ENCODE measurements around the gene GRM8.

- TF ChIP-seq CTCF (IDR thresholded peaks at IDR 0.05): no peak
- no peak for TF ChIP-seq EP300 (IDR thresholded peaks at IDR 0.05)
These were observed 299.3 kb downstream of the GRM8 start for GRCh38 chr7:126953461-126953860.

Measured in suprapubic skin (tissue), 3 donors.